GM12873 (cell line): ENCODE measurements around the gene ZNF287.

Experiments used
- CTCF ChIP-seq: IDR thresholded peaks from 2 replicates; pipeline ENCODE4 v1.5.1; 2012; ENCODE audit warnings: low read depth, mild to moderate bottlenecking, moderate library complexity, low read length, control low read depth; ENCODE audit not compliant: insufficient read depth; ENCODE audit errors: missing control alignments

Gene ZNF287

GRCh38 chr17:16568541-16569357 is at the start of gene ZNF287:
Gene ZNF287 (minus strand): TSS chr17:16569204. CDS start chr17:16567731, 1,473 bp downstream.
- no peak for TF ChIP-seq CTCF

- TF ChIP-seq CTCF: no peak
Measured at GRCh38 chr17:16617481-16618060, 48.6 kb upstream of the ZNF287 start.

- TF ChIP-seq CTCF: no peak
Measured at GRCh38 chr17:16599537-16599936, 30.5 kb upstream of the ZNF287 start.

GRCh38 chr17:16593356-16594102 is 24.5 kb upstream of the ZNF287 start:
- TF ChIP-seq CTCF: no peak

- peak; percentile 98 for TF ChIP-seq CTCF
Measured at GRCh38 chr17:16589097-16589969, 20.3 kb upstream of the ZNF287 start.

- TF ChIP-seq CTCF: no peak
Measured at GRCh38 chr17:16585796-16586195, 16.8 kb upstream of the ZNF287 start.
